HG02885 (cell line): ENCODE data around the gene FMO5.

Experiments
- ATAC-seq: cut with Tn5 transposase; IDR thresholded peaks from one replicate; pipeline ENCODE4 v1.9.1; 2021; ENCODE audit warnings: mild to moderate bottlenecking; ENCODE audit not compliant: unreplicated experiment, poor library complexity

Gene FMO5, protein sequence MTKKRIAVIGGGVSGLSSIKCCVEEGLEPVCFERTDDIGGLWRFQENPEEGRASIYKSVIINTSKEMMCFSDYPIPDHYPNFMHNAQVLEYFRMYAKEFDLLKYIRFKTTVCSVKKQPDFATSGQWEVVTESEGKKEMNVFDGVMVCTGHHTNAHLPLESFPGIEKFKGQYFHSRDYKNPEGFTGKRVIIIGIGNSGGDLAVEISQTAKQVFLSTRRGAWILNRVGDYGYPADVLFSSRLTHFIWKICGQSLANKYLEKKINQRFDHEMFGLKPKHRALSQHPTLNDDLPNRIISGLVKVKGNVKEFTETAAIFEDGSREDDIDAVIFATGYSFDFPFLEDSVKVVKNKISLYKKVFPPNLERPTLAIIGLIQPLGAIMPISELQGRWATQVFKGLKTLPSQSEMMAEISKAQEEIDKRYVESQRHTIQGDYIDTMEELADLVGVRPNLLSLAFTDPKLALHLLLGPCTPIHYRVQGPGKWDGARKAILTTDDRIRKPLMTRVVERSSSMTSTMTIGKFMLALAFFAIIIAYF

DNA sequence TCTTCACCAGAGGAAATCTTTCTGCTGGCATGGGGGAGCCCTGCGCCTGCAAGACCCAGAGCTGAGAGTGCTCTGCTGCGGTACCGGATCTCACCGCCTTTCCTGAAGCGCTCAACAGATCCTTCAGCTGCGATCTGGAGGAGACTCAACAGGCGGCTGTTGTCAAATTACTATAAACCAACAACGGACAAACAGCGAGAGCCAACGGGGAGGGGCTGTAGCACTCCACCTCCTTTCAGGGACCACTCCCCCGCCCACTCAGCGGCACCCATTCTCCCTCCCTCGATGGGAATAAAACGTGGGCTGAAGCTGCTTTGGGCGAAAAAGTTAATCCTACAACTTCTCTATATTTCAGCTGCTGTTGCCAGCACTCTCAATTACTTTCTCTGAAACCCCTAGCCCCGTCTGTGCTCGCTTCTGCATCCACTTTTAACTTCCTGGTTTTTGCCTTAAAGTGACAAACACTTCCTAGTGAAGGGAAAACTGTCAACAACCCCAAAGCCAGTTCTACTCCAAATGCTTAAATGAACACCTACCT is at the start of gene FMO5:
Gene FMO5 (minus strand): TSS at position 147 of the 538 bp plus-strand sequence. CDS start 310 bp downstream, outside the sequence.
- peak; percentile 82 for ATAC-seq

DNA sequence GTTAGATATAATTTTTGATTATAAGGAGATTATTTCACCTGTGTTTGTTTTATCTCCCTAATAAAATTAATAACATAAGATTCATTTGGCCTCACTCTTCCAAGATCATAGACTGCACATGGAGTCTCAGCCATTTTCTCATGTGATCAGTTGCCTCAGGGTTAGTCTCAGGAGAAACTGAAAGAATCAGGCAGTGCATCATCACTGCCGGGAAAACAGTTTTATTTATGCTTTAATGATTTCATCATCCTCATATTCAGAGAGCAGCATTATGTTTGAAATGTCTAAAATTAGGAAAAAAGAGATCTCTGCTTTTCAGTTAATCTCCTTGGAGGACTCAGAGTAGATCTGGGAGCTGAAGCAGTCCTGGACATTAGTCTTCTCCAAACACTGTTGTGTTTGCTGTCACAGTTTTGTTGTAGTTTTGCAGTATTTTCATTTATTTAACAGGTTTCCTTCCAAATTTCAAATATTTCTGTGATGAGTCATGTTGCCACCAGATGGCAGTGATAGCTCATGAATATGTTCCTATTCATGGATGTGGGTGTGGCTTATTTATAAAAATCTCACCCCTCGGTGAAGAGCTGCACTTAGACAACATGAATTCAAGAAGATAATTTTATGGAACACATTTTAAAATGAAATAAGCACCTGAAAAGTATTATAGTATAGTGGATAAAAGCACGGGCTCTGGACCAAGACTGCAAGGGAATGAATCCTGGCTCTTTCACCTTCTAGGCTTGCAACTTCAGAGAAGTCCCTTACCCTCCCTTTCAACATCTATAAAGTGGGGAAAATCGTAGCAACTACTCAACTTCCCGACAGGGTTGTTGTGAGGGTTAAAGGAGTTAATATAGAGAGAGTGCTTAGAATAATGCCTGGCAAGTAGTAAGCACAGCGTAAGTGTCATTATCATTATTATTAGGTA is 48.5 kb upstream of the FMO5 start:
- no peak for ATAC-seq

DNA sequence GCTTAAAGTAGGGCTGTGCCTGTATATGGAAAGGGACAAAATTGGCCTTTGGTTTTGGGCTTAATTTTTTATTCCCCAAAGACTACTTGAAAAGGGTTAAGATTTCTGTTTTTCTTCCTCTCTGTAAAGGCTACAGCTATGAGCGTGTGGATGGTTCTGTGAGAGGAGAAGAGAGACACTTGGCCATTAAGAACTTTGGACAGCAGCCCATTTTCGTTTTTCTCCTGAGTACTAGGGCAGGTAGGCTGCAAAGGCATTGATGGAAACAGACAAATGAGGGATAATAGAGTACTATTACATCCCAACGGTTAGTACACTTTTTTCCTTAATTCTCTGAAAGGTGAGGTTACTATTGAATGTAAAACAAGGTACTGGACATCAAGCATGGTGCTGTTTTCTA is 46.9 kb upstream of the FMO5 start:
- no peak for ATAC-seq

DNA sequence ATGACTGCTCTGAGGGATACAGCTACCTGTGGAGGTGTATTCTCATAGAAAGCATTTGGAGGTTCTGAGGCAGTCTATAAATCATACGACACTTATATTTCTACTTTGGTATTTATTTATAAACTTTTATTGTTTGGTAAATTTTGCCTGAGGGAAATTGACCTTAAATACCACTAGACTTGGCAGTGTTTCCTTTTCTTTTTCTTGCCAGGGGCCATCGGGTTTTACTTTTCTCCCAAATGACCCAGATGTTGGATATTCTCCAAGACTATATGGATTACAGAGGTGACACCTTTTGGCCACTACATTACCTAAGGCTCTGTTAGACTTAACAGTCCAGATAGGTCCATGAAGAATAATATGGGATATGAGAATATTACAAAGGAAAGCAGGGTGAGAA is 45.6 kb upstream of the FMO5 start:
- no peak for ATAC-seq

DNA sequence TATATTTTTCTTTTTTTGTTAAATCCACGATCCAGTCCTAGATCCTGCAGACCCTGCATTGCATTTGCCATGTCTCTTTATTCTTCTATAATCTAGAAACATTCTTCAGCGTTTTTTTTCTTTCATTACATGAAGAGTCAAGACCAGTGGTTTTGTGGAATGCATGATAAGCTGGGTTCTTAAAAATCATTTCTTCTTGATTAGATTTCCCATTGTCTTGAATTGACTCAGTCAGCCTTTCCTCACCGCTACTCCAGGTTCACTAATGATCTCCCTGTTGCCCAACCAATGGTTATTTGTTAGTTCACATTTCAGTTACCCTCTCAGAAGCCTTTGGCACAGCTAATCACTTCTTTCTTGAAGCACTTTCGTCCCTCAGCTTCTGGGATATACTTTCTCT is 42.6 kb upstream of the FMO5 start:
- ATAC-seq = no peak

DNA sequence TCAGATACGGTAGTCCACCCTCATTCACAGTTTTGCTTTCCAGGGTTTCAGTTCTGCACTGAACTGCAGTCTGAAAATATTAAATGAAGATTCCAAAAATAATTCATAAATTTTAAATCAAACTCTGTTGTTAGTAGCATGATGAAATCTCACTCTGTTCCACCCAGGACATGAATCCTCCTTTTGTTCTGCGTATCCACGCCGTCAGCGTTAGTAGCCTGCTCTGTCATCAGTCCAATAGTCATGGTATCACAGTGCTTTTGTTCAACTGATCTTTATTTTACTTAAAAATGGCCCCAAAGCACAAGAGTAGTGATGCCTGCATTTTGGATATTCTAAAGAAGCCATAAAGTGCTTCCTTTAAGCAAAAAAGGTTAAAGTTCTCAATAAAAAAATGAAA is 41.2 kb upstream of the FMO5 start:
- ATAC-seq = no peak

DNA sequence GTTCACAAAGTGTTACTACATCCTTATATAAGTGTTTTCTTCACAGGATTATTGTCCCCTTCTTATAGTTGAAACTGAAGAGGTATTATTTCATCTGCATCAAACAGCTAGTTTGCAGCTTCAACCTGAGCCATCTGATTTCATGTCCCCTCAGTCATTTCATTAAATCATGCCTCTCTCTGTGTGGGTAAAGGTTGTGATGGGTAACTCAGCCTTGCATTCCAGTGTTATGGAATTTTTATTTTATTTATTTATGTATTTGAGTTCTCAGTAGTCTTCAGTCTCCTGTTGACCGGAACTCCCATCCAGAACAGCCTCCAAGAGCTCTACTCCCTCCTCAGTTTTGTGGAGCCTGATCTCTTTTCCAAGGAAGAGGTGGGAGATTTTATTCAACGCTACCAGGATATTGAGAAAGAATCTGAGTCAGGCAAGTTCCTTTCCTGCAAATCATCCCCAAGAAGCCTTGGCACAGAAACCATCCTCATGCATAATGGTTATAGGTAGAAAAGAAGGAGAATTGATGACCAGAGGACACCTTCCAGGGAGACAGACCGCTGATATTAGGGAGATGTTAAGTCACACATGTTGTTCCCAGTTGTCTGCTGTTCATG is 39.1 kb upstream of the FMO5 start:
- no peak for ATAC-seq

DNA sequence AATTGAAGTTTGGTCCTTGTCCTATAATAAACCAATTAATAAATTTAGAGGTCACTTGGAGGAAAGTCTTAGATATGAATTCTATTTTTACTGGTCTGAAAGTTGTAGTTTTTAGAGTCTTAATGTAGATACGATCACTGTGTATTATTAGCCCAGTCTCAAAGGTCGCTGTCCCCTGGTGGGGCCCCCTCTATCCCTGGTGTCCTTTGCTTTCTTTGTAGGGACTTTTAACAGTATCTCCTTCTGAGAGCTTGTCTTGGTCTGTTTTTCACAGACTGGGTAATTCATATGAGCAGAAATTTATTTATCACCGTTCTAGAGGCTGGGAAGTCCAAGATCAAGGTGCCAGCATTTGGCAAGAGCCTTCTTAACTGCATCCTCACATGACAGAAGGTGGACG is 35.8 kb upstream of the FMO5 start:
- no peak for ATAC-seq

DNA sequence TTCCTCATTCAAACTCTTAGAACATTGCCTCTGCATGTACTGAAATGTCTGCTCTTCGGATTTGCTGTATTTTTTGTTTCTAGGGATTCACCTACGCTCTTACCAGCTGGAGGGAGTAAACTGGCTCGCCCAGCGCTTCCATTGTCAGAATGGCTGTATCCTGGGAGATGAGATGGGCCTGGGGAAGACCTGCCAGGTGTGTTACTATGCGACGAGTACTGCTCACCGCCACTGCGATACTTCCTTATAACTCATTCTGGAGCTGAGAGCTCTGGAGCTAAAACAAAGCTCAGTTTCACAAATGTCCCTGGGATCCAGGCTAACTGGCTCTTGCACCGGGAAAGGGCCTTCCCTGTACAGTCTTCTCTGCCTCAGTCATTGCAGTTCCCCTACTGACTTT is 27.4 kb upstream of the FMO5 start:
- ATAC-seq = no peak

DNA sequence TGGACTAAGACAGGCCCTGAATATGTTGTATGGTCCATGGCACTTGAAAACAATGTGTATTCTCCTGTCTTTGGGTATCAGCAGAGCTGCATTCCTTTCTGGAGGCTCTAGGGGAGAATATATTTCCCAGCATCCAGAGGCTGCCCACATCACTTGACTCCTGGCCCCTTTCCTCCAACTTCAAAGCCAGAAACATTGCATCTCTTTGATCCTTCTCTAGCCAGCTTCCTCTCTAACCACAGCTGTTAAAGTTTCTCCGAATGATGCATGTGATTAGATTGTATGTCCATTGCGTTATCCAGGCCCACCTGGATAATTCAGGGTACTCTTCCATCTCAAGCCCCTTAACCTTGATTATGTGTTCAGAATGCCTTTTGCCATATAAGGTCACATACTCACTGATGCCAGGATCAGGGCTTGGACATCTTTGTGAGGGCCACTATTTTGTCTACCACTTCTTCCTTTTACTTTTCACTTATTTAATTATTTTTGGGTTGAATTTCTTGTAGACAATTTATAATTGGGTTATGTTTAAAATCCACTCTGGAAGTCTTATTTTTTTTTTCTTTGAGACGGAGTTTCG is 22.6 kb upstream of the FMO5 start:
- no peak for ATAC-seq

DNA sequence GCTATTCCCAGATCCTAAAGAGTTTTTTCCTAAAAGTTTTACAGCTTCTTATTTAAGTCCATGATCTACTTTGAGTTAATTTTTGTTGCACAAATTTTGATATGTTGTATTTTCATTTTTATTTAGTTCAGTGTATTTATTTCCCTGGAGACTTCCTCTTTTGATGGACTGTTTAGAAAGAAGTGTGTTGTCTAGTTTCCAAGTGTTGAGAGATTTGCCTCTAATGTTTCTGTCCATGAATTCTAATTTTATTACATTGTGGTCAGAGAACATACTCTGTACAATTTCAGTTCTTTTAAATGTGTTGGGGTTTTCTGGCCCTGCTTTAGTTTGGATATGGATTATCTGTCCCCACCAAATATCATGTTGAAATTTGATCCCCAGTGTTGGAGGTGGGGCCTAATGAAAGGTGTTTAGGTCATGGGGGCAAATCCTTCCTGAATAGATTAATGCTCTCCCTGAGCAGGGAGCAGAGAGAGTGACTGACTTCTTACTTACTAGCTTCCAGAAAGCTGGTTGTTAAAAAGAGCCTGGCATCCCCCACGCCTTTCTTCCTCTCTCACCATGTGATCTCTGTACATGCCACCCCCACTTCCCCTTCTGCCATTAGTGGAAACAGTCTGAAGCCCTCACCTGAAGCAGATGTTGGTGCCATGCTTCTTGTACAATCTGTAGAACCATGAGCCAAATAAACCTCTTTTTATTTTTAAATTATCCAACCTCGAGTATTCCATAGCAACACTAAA is 21.9 kb upstream of the FMO5 start:
- no peak for ATAC-seq

DNA sequence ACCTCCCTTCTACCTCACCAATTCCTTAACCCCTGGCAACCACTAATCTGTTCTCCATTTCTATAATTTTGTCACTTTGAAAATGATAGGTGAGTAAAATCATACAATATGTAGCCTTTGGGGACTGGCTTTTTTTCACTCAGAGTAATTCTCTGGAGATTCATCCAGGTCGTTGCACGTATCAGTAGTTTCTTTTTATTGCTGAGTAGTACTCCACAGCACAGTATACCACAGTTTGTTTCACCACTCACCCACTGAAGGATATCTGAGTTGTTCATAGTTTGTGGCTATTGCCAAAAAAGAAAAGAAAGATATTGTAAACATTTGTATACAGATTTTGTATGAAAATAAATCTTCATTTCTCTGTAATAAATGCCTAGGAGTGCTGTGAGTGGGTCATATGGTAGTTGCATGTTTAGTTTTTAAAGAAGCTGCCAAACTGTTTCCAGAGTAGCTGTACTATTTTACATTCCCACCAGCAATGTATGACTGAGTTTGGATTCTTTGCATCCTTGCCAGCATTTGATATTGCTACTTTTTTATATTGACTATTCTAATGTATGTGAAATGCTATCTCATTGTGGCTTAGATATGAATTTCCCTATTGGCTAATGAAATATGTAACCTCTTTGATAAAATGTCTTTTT is 21.0 kb upstream of the FMO5 start:
- no peak for ATAC-seq

DNA sequence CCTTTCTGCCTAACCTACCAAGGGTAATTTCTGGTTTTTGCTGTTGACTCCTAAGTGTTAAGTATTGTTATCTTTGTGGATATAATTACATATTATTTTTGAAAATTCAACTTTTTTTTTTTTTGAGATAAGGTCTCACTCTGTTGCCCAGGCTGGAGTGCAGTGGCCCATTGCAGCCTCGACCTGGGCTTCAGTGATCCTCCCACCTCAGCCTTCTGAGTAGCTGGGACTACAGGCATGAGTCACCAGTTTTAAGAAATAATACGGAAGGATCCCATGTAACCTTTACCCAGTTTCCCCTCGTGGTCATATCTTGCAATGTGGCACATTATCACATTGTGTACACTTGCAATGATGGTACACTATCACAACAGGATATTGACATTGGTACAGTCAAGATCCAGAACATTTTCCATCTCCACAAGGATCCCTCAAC is 20.5 kb upstream of the FMO5 start:
- ATAC-seq = no peak

DNA sequence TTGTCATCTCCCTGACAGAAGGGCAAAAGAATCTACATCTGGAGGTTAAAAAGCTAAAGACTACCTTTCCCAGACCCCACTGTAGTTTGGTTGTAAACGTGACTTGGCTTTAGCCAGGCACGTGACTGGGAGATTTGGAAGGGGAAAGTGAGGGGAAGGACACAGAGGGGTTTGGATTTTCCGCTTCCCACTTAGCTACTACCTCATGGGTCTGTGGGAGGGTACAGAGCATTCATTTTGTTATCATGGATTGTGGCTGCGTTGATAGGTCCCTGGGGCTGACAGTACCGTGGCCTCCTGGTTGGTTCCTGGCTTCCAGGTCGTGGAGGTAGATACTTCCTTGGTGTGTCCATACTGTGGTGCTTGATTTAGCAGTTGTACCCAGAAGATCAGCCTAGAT is 20.0 kb upstream of the FMO5 start:
- ATAC-seq = no peak

DNA sequence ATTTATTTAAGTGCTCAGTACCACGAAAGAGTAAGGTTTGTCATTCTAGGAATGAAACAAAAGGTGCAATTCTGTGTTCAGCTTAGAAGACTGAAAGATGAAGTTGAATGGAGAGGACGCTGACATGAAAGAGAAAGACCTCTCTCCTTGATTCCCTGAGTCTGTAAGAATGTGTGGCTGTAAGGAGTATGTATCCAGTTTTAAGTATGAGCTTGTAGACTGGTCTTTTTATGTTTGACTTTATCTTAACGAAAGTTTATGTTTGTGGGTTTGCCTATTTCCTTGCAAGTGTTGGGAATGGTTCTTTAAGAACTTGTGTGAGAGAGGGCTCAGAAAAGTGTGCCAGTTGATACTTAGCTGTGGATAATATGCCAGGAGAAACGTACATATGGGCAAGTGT is 18.7 kb upstream of the FMO5 start:
- no peak for ATAC-seq

DNA sequence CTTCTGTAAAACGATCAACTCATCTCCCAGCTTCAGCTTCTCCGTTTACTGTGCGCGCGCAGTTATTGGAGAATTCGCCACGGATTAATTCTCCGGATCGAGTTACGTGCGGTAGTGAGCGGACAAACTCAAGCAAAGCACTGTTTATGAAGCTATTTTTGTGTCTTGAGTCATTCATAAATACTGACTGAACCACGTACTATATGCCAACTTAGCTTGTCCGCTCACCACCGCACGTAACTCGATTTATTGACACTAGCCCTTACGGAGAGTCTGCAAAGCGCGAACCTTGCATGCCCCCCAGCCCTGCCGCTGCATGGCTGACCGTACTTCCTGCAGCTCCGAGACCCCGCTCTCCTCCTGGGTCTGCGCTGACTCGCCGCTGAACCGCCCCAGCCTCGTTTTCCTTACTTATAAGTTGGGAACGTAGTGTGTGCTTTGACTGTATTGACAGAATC is 18.1 kb upstream of the FMO5 start:
- ATAC-seq = peak; percentile 25

DNA sequence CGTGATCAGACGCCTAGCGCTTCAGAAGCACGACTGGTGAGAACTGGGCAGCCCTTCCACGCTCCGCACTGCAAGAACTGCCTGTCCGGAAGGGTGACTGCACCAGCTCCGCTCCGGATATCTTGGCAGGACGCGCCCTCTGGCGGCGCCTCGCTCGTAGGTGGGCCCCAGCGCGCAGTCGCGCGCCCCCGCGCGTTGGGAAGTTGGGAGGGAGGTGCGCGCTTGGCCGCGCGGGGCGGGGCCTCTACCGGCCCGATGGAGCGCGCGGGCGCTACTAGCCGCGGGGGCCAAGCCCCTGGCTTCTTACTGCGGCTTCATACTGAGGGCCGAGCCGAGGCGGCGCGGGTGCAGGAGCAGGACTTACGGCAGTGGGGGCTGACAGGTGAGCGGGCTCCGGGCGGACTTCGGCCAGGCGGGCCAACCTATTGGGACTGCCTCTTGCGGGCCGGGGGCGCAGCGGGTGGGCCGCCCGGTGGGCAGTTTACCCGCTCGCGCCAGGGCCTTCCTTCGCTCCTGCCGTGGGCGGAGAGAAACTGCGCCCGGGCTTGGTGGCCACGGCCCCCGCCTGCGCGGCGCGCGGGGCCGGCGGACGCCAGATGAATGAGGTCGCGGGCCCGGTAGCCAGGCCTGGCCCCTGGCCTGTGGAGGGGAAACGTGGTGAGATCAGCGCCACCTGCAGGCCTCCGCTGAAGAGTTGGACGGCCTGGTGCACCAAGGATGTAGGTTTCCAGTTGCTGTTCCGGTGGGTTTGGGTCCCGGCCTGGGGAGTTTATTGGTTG is 17.5 kb upstream of the FMO5 start, which contains the start of gene CHD1L:
Gene CHD1L (plus strand): TSS at position 236 of the 779 bp plus-strand sequence. CDS start 20 bp downstream, at position 256.
- ATAC-seq = peak; percentile 84

DNA sequence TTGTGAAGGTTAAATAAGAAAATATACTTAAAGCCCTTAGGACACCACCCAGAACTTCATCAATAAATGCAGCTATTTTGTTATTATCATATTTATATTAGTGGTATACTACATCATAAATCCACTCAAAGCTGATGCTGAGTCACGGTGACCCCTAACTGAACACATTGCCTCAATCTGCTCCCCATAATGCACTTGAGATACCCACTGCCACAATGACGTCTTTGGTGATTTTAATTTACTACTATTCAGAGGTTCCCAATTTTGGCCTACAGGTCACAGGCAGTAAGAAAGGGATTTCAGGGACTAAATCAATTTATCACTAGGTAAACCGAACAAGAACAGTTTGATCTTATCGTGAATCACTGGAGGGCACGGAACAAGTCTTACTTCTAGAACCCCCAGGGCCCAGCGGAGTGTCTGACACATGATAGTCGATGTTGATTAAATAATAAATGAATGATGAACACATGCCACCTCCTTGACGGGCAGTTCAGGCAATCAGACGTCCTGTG is 16.9 kb upstream of the FMO5 start:
- ATAC-seq = no peak
